Measurements from ENCODE around the gene ELP1.

The ELP1 gene

GRCh38 chr9:108867829-108868228 lies 66.1 kb downstream of the ELP1 start:
- no peaks in the 10 kb centered on the region for H3K9me2 ChIP-seq (replicated peaks; ENCODE audit: low read depth, low read length)
- no peak overlapping the region for H2AFZ ChIP-seq (ENCODE audit: low read length)
- H3K36me3 ChIP-seq (ENCODE audit: insufficient read depth, low read length): peaks cover 23% of the 10 kb centered on the region; the same call in 1 of the 2 replicates
- H3K4me3 ChIP-seq (ENCODE audit: low read length, poor library complexity, severe bottlenecking): no peak overlapping the region
- no peaks in the 10 kb centered on the region for H3K27me3 ChIP-seq (ENCODE audit: insufficient read depth, low read length, poor library complexity, severe bottlenecking)
- TF ChIP-seq EZH2phosphoT487 (IDR thresholded peaks at IDR 0.05; ENCODE audit: borderline replicate concordance) (no peak), CTCF (conservative IDR thresholded peaks at IDR 0.05; ENCODE audit: low read length) (no peak)
- H3F3A ChIP-seq (ENCODE audit: low read depth): no peaks in the 10 kb centered on the region
- no peaks in the 10 kb centered on the region for H3K4me1 ChIP-seq (ENCODE audit: insufficient read depth, low read length, poor library complexity, severe bottlenecking)
- H3K9ac ChIP-seq (ENCODE audit: low read depth, low read length, poor library complexity, severe bottlenecking): no peak overlapping the region
- no peaks in the 10 kb centered on the region for H3K79me2 ChIP-seq (ENCODE audit: insufficient read depth, low read length)
- H4K20me1 ChIP-seq (ENCODE audit: insufficient read depth, low read length, poor library complexity, severe bottlenecking): no peaks in the 10 kb centered on the region
- H3K4me2 ChIP-seq (ENCODE audit: low read depth, low read length, poor library complexity, severe bottlenecking): no peak overlapping the region
- no peaks in the 10 kb centered on the region for H3K9me3 ChIP-seq (ENCODE audit: insufficient read depth, low read depth, low read length)

- Histone ChIP-seq H2AFZ (ENCODE audit: low read length) (no peak overlapping the region), H3K4me1 (ENCODE audit: insufficient read depth, low read length, poor library complexity, severe bottlenecking) (no peaks in the 10 kb centered on the region), H4K20me1 (ENCODE audit: insufficient read depth, low read length, poor library complexity, severe bottlenecking) (no peaks in the 10 kb centered on the region), H3K9ac (ENCODE audit: low read depth, low read length, poor library complexity, severe bottlenecking) (no peak overlapping the region), H3K4me2 (ENCODE audit: low read depth, low read length, poor library complexity, severe bottlenecking) (no peak overlapping the region), H3K79me2 (ENCODE audit: insufficient read depth, low read length) (no peaks in the 10 kb centered on the region), H3K36me3 (ENCODE audit: insufficient read depth, low read length) (peaks cover 19% of the 10 kb centered on the region; the same call in 1 of the 2 replicates), H3K9me2 (replicated peaks; ENCODE audit: low read depth, low read length) (no peaks in the 10 kb centered on the region), H3F3A (ENCODE audit: low read depth) (no peaks in the 10 kb centered on the region), H3K27me3 (ENCODE audit: insufficient read depth, low read length, poor library complexity, severe bottlenecking) (no peaks in the 10 kb centered on the region), H3K4me3 (ENCODE audit: low read length, poor library complexity, severe bottlenecking) (no peak overlapping the region), H3K9me3 (ENCODE audit: insufficient read depth, low read depth, low read length) (no peaks in the 10 kb centered on the region)
- TF ChIP-seq EZH2phosphoT487 (IDR thresholded peaks at IDR 0.05; ENCODE audit: borderline replicate concordance) (no peak), CTCF (conservative IDR thresholded peaks at IDR 0.05; ENCODE audit: low read length) (no peak)
Observed at GRCh38 chr9:108867116-108867515, 66.8 kb downstream of the ELP1 start.

GRCh38 chr9:108866001-108866420 lies 67.9 kb downstream of the ELP1 start:
- Histone ChIP-seq H3K9me2 (replicated peaks; ENCODE audit: low read depth, low read length) (no peaks in the 10 kb centered on the region), H3K9ac (ENCODE audit: low read depth, low read length, poor library complexity, severe bottlenecking) (no peak overlapping the region)
- TF ChIP-seq CTCF (conservative IDR thresholded peaks at IDR 0.05; ENCODE audit: low read length) (no peak), EZH2phosphoT487 (IDR thresholded peaks at IDR 0.05; ENCODE audit: borderline replicate concordance) (no peak)

More at GRCh38 chr9:108866001-108866420, 67.9 kb downstream of the ELP1 start:
- Histone ChIP-seq H4K20me1 (ENCODE audit: insufficient read depth, low read length, poor library complexity, severe bottlenecking) (no peaks in the 10 kb centered on the region), H3K36me3 (ENCODE audit: insufficient read depth, low read length) (peaks cover 8% of the 10 kb centered on the region; the same call in 1 of the 2 replicates), H3K79me2 (ENCODE audit: insufficient read depth, low read length) (no peaks in the 10 kb centered on the region), H2AFZ (ENCODE audit: low read length) (no peak overlapping the region), H3K4me2 (ENCODE audit: low read depth, low read length, poor library complexity, severe bottlenecking) (no peak overlapping the region), H3K4me1 (ENCODE audit: insufficient read depth, low read length, poor library complexity, severe bottlenecking) (no peaks in the 10 kb centered on the region), H3F3A (ENCODE audit: low read depth) (no peaks in the 10 kb centered on the region), H3K27me3 (ENCODE audit: insufficient read depth, low read length, poor library complexity, severe bottlenecking) (no peaks in the 10 kb centered on the region), H3K4me3 (ENCODE audit: low read length, poor library complexity, severe bottlenecking) (no peak overlapping the region), H3K9me3 (ENCODE audit: insufficient read depth, low read depth, low read length) (no peaks in the 10 kb centered on the region)

Data from Loucy (cell line).